Measurements from ENCODE around the gene MDGA2. TPM values are rescaled to one million over a fixed set of nuclear protein-coding genes. Genes with fewer than 3 reads are reported as not detected.

The MDGA2 gene
- total and polyA plus RNA-seq, 2 of the 8 experiments (the other 6 are each of a cell fraction or from before 2014, with no cell fraction given) = 0.11 to 0.69 TPM

DNA sequence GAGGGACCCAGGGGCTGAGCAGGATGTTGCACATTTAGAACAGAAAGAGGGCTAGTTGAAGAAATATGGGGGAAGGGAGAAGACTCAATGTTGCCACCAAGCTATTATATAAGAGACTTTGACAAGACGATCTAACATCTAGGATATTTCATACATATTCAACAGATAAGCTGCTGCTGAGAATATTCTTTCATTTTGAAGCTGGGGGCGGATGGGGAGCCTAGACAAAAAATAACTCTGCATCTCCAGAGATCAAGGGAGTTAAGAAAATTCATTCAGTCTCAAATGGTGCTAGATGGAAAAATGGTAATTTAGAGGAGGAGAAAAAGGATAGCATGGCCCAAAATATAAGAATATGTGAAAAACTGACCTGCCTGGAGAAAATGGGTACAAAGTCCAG lies 415.6 kb downstream of the MDGA2 start:
- no peak overlapping the region for H3K4me2 ChIP-seq (ENCODE audit: insufficient read depth in 1 of 2, low read depth in 2 of 2, low read length in 2 of 2)
- H3K4me3 ChIP-seq (ENCODE audit: extremely low read depth in 1 of 4, insufficient read depth in 2 of 4, low read depth in 3 of 4, low read length in 4 of 4) = no peak overlapping the region
- no peak overlapping the region for H3K14ac ChIP-seq (ENCODE audit: insufficient read length)
- no peak overlapping the region for H3K9ac ChIP-seq (replicated peaks in 1 of 4; ENCODE audit: extremely low read depth in 1 of 4, low read depth in 3 of 4, low read length in 3 of 4)
- no peak overlapping the region for H2BK5ac ChIP-seq (ENCODE audit: low read depth, low read length)
- H3K18ac ChIP-seq (ENCODE audit: extremely low read depth, low read length) = no peak overlapping the region
- no peaks in the 10 kb centered on the region for H3K79me1 ChIP-seq (ENCODE audit: low read depth, low read length)
- H3K4ac ChIP-seq (replicated peaks; ENCODE audit: insufficient read length, low read depth, low read length) = no peak overlapping the region
- DNase-seq (ENCODE audit: low read depth in 1 of 2, low spot score in 2 of 2) (no peak), FAIRE-seq (no peak)
- H2AFZ ChIP-seq (ENCODE audit: low read length) = no peak overlapping the region
- ChIA-PET POLR2A (ENCODE audit: partially characterized antibody) (no interaction called here), CTCF (ENCODE audit: partially characterized antibody) (interaction anchor here (0.6 kb wide), 1 partner anchor 19 kb away, joined by 3 read pairs; no protein-coding TSS in a partner anchor)
- no peaks in the 10 kb centered on the region for H3K9me3 ChIP-seq (ENCODE audit: insufficient read depth in 2 of 2, low read depth in 1 of 2, low read length in 1 of 2)
- no peaks in the 10 kb centered on the region for H3K79me2 ChIP-seq (ENCODE audit: control insufficient read depth in 1 of 2, insufficient read depth in 2 of 2, low read length in 2 of 2)
- no peaks in the 10 kb centered on the region for H4K20me1 ChIP-seq (replicated peaks in 1 of 2; ENCODE audit: control insufficient read depth in 1 of 2, insufficient read depth in 2 of 2, low read length in 2 of 2)
- no peak overlapping the region for H2BK20ac ChIP-seq (ENCODE audit: low read length)
- no peaks in the 10 kb centered on the region for H3K4me1 ChIP-seq (replicated peaks in 1 of 4; ENCODE audit: control insufficient read depth in 3 of 4, insufficient read depth in 4 of 4, low read length in 3 of 4)
- no peak overlapping the region for H4K8ac ChIP-seq (ENCODE audit: extremely low read depth, insufficient read depth, low read length)
- H4K5ac ChIP-seq (ENCODE audit: insufficient read length, low read depth, low read length) = no peak overlapping the region
- no peaks in the 10 kb centered on the region for H3K36me3 ChIP-seq (ENCODE audit: control insufficient read depth in 2 of 4, insufficient read depth in 4 of 4, low read length in 3 of 4)
- no peak overlapping the region for H3K27ac ChIP-seq (ENCODE audit: low read depth, low read length)
- H4K91ac ChIP-seq (replicated peaks; ENCODE audit: insufficient read length, low read length) = no peak overlapping the region
- no peak overlapping the region for H2BK120ac ChIP-seq (replicated peaks; ENCODE audit: low read depth, low read length)
- 84% methylated on average over 2 of the region's 2 CpGs; no CpG with 5 or more reads in 1 of the 2 experiments for WGBS, 2 experiments (ENCODE audit: extremely low coverage in 1 of 2, insufficient coverage in 1 of 2, insufficient read length in 1 of 2, insufficient replicate concordance in 2 of 2, low coverage in 1 of 2, low lambda C conversion rate in 2 of 2, missing lambda C conversion rate in 1 of 2)
- H3K56ac ChIP-seq (replicated peaks; ENCODE audit: insufficient read length, low read depth, low read length) = no peak overlapping the region
- no peak overlapping the region for H2BK15ac ChIP-seq (ENCODE audit: low read length)
- H3K23me2 ChIP-seq (ENCODE audit: low read depth, low read length) = no peaks in the 10 kb centered on the region; the same call in 1 of the 2 replicates
- H3K27me3 ChIP-seq (replicated peaks in 1 of 4; ENCODE audit: control insufficient read depth in 3 of 4, extremely low read depth in 1 of 4, insufficient read depth in 3 of 4, low read length in 3 of 4) = peaks cover 0 to 1% (median 0%) of the 10 kb centered on the region in 4 experiments; a peak in 1 of 7 replicates
- H3K23ac ChIP-seq (ENCODE audit: insufficient read length) = no peak overlapping the region
- H2BK12ac ChIP-seq (ENCODE audit: low read depth, low read length) = no peak overlapping the region
- H2AK5ac ChIP-seq (ENCODE audit: low read depth, low read length) = no peak overlapping the region
- TF ChIP-seq TAF1 (IDR thresholded peaks at IDR 0.05; ENCODE audit: low read depth, low read length) = no peak
- no peak for TF ChIP-seq BACH1 (IDR thresholded peaks at IDR 0.05; ENCODE audit: low read length)
- TF ChIP-seq, protein P1, sequence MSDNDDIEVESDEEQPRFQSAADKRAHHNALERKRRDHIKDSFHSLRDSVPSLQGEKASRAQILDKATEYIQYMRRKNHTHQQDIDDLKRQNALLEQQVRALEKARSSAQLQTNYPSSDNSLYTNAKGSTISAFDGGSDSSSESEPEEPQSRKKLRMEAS (IDR thresholded peaks at IDR 0.05) = no peak
- TF ChIP-seq TBP (IDR thresholded peaks at IDR 0.05; ENCODE audit: low read depth, low read length) = no peak
- TF ChIP-seq KDM5A (IDR thresholded peaks at IDR 0.05; ENCODE audit: low read length) = no peak
- TF ChIP-seq HDAC6 (IDR thresholded peaks at IDR 0.05; ENCODE audit: low read depth, low read length) = no peak
- TF ChIP-seq, protein P2, sequence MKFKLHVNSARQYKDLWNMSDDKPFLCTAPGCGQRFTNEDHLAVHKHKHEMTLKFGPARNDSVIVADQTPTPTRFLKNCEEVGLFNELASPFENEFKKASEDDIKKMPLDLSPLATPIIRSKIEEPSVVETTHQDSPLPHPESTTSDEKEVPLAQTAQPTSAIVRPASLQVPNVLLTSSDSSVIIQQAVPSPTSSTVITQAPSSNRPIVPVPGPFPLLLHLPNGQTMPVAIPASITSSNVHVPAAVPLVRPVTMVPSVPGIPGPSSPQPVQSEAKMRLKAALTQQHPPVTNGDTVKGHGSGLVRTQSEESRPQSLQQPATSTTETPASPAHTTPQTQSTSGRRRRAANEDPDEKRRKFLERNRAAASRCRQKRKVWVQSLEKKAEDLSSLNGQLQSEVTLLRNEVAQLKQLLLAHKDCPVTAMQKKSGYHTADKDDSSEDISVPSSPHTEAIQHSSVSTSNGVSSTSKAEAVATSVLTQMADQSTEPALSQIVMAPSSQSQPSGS (IDR thresholded peaks at IDR 0.05; ENCODE audit: low read length) = no peak
- TF ChIP-seq, protein P3, sequence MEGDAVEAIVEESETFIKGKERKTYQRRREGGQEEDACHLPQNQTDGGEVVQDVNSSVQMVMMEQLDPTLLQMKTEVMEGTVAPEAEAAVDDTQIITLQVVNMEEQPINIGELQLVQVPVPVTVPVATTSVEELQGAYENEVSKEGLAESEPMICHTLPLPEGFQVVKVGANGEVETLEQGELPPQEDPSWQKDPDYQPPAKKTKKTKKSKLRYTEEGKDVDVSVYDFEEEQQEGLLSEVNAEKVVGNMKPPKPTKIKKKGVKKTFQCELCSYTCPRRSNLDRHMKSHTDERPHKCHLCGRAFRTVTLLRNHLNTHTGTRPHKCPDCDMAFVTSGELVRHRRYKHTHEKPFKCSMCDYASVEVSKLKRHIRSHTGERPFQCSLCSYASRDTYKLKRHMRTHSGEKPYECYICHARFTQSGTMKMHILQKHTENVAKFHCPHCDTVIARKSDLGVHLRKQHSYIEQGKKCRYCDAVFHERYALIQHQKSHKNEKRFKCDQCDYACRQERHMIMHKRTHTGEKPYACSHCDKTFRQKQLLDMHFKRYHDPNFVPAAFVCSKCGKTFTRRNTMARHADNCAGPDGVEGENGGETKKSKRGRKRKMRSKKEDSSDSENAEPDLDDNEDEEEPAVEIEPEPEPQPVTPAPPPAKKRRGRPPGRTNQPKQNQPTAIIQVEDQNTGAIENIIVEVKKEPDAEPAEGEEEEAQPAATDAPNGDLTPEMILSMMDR (IDR thresholded peaks at IDR 0.05; ENCODE audit: control extremely low read depth in 1 of 3, insufficient read depth in 1 of 3, low read depth in 1 of 3, low read length in 3 of 3) = no peak
- TF ChIP-seq SUZ12 (IDR thresholded peaks at IDR 0.05; ENCODE audit: low read length) = no peak
- TF ChIP-seq ZNF274 (IDR thresholded peaks at IDR 0.05; ENCODE audit: borderline replicate concordance, extremely low read depth, low read length) = no peak
- no peak for TF ChIP-seq CEBPB (IDR thresholded peaks at IDR 0.05; ENCODE audit: low read depth, low read length)

Data from H1 (cell line).